Frontal cortex (tissue), 4 donors: ENCODE measurements around the gene TCF20. TPM values are rescaled to one million over a fixed set of nuclear protein-coding genes. Genes with fewer than 3 reads are reported as not detected.

Experiments used
- DNase-seq, 2 donors: peaks; one replicate each; pipeline ENCODE4 v3.0.0; 2012; ENCODE audit warnings: low spot score in 2 of 2
- FAIRE-seq: peaks from 2 replicates; lab custom pipeline; 2012; peaks lifted over from hg19 to GRCh38; lab: Jason Lieb, UNC
- total RNA-seq: library from RNA; depleted of rRNA; stranded (reverse); fragments of >200 nt; gene quantifications from one replicate; pipeline ENCODE4 v1.2.3, GENCODE V29; 2014
- donor health status: control.
- donor health status: control.
- donor health status: control.

Gene TCF20
- total RNA-seq, 1 donor from 2014 or later = 60.3 TPM

GRCh38 chr22:42268852-42269410 is 1.5 kb downstream of the TCF20 start:
- no peak for FAIRE-seq
- DNase-seq = no peak

DNA sequence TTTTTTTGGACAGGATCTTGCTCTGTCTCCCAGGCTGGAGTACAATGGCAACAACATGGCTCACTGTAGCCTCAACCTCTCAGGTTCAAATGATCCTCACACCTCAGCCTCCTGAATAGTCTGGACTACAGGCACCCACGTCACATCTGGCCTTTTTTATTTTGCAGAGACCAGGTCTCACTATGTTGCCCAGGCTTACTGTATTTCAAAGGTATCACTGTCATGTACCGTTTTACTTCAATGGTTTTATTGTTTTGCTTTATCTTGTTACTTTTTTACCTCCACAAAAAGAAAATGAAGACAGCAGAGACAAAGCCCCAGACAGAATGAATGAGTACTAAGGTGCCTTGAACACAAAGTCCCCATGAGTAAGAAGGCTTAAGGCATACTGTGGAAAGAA is 5.1 kb downstream of the TCF20 start:
- FAIRE-seq (no peak), DNase-seq (no peak)

- DNase-seq (no peak), FAIRE-seq (no peak)
These were observed 6.5 kb downstream of the TCF20 start for GRCh38 chr22:42263944-42264343.

DNA sequence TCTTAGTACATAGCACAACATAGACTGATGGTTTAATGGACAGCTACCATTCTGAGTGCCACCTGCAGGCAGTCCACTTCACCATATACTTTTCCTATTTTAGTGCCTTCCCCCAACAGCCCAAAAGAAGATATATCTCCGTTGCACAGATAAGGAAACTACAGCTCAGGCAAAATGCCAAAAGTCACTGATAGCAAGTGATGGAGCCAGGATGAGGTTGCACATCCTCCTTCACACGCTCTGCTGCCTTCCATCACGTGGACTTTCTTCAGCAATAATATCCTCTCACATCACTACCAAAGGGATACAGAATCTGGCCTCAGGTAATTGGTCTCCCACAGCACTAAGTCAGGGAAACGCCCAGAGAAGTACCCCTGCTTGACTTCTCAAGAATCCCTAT is 7.5 kb downstream of the TCF20 start:
- DNase-seq (no peak), FAIRE-seq (no peak)

- DNase-seq (no peak), FAIRE-seq (no peak)
These were observed 9.2 kb downstream of the TCF20 start for GRCh38 chr22:42261296-42261695.

DNA sequence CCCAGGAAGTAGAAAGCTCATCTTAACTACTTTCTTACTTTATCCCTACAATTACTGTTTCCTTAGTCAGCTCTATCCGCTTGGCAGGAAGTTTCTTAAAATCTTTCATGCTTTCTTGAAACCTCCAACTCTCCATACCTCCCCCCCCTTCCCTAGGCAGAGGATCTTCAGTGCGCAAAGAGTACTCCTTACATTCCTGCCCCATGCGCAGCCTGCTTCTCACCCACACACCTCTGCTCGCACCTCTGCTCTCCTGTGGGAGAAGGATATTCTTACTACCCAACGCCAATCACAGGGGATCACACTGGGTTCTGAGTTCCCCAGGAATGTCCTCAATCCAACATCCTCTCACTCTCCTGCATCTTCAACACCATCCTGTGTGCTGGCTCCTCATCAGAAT is 12.3 kb downstream of the TCF20 start:
- FAIRE-seq (no peak), DNase-seq (no peak)

- DNase-seq = no peak
- no peak for FAIRE-seq
These were observed 13.1 kb downstream of the TCF20 start for GRCh38 chr22:42257386-42257785.

- DNase-seq (no peak), FAIRE-seq (no peak)
These were observed 13.5 kb downstream of the TCF20 start for GRCh38 chr22:42256930-42257329.

- DNase-seq (no peak), FAIRE-seq (no peak)
These were observed 14.2 kb downstream of the TCF20 start for GRCh38 chr22:42256220-42256619.

DNA sequence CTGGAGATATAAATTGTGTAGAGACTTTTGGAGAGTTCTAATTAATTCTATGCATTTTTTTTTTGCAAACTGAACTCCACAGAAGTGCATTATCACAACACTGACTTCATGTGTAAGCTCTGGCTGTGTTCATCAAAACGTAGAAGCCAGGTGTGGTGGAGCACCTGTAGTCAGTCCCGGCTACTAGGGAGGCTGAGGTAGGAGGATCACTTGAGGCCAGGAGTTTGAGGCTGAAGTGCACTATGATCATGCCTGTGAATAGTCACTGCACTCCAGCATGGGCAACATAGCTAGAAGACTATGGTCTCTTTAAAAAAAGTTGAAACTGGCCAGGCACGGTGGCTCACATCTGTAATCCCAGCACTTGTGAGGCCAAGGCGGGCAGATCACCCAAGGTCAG is 20.6 kb downstream of the TCF20 start:
- DNase-seq (no peak), FAIRE-seq (no peak)

DNA sequence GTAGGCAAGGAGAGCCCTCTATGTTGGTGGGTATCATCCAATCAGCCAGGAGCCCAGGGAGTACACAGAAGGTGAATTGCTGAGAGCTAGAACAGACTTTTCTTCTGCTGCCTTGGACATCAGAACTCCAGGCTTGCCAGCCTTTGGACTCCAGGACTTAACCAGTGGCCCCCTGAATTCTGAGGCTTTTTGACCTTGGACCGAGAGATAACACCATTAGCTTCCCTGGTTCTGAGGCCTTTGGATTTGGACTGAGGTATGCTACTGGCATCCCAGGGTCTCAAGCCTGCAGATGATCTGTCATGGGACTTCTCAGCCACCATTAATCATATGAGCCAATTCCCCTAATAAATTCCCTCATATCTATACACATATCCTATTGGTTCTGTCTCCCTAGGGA is 21.5 kb downstream of the TCF20 start:
- FAIRE-seq (no peak), DNase-seq (no peak)

- FAIRE-seq (no peak), DNase-seq (no peak)
These were observed 22.9 kb downstream of the TCF20 start for GRCh38 chr22:42247596-42247995.

GRCh38 chr22:42243802-42244060 is 26.7 kb downstream of the TCF20 start:
- FAIRE-seq = no peak
- no peak for DNase-seq

DNA sequence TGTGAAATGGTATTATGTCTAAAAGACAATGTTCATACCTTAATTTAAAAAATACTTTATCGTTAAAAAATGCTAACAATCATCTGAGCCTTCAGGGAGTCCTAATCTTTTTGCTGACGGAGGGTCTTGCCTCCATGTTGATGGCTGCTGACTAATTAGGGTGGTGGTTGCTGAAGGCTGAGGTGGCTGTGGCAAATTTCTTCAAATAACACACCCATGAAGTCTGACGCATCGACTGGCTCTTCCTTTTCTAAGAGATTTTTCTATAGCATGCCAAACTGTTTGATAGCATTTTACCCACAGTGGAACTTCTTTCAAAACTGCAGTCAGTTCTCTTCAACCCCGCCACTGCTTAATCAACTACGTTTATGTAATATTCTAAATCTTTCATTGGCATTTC is 33.6 kb downstream of the TCF20 start:
- FAIRE-seq = no peak
- no peak for DNase-seq

DNA sequence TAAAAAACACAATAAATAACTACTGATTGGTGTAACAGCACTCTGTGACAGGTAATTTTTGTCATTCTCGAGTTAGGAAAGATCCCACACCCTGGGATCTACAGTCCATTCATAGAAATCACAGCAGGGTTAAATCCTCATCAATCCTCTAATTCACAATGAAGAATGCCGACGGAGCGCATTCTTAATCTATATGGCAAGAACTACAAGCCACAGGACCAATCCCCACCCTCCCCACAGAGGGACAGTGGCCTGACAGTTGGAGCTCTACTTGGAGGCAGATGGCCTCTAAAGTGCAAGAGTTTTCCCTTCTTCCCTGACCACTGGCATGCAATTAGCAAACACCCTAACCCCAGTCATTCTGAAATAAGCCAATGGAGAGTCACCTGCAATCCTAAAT is 34.2 kb downstream of the TCF20 start:
- FAIRE-seq = no peak
- DNase-seq = no peak

DNA sequence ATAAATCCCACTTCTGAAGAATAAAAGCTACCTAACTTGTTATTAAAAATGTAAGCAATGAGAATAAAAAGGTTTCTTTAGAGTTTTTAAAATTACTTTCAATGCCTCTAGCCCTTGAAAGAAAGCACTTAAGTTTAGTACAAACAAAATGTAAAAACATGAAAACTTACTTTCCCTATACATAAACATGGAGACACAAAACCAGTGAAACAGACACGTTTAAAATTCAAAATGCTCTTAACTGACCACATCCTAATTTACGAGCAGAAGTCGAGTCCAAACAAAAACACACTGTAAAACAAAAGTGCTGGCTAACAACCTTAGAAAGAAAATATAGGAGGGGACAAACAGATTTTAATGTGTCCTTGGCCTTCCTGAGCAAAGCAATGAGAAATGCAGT is 36.6 kb downstream of the TCF20 start:
- FAIRE-seq (no peak), DNase-seq (no peak)

DNA sequence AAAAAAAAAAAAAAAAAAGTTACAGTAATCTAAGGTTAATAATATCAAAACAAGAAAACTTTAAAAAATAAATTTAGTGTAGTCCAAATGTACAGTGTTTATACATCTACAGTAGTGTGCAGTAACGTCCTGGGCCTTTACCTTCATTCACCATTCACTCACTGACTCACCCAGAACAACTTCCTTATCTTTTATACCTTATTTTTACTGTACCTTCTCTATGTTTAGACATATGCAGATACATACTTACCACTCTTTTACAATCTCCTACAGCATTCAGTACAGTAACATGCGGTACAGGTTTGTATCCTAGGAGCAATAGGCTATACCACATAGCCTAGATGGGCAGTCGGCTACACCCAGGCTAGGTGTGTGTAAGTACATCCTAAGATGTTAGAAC is 38.5 kb downstream of the TCF20 start:
- FAIRE-seq (no peak), DNase-seq (no peak)

- DNase-seq = no peak
- no peak for FAIRE-seq
These were observed 40.9 kb downstream of the TCF20 start for GRCh38 chr22:42229455-42230149.

DNA sequence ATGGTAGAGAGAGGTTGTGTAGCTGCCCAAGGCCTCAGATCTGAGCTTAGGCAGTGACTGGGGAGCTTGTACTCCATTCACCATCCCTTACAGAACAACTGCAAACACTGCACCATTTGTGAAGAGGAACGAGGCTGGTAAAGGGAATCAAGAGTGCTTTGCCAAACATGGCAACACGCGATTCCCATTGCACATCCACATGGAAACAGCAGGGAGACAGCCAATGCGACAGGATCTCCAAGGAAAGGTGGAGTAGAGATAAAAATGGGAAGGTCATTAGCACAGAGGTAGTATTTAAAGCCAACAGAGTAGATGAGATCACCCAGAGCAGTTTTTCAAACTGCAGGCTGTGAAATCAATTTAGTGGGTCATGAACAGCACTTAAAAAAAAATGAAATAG is 42.0 kb downstream of the TCF20 start:
- FAIRE-seq (no peak), DNase-seq (no peak)

- FAIRE-seq = no peak
These were observed 43.0 kb downstream of the TCF20 start for GRCh38 chr22:42227435-42227834.

GRCh38 chr22:42225841-42226240 is 44.6 kb downstream of the TCF20 start:
- FAIRE-seq = no peak

More at GRCh38 chr22:42227435-42227834, 43.0 kb downstream of the TCF20 start:
- DNase-seq = no peak

DNA sequence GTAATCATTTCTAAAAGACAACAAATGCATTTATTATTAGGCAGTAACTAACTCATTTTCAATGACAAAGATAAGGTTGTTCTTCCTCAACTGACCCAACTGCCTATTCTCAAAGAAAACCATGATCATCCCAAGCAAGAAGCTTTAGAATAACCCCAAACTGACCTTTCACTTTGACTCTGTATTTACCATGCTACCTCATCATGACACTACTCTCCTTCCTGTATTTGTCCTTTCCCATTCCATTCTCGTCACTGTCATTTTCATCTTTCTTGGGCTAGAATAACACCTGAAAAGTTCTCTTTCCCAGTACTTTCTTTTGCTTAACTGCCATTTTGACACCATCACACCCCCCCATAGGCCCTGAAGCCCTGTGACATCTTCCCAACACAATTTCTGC is 48.3 kb downstream of the TCF20 start:
- DNase-seq = no peak
- FAIRE-seq = no peak

More at GRCh38 chr22:42225841-42226240, 44.6 kb downstream of the TCF20 start:
- no peak for DNase-seq
